Measurements from ENCODE around the gene SOWAHA. TPM values are rescaled to one million over a fixed set of nuclear protein-coding genes. Genes with fewer than 3 reads are reported as not detected.

SOWAHA gene
- total RNA-seq, 1 experiment from 2014 or later: 0.20 TPM

DNA sequence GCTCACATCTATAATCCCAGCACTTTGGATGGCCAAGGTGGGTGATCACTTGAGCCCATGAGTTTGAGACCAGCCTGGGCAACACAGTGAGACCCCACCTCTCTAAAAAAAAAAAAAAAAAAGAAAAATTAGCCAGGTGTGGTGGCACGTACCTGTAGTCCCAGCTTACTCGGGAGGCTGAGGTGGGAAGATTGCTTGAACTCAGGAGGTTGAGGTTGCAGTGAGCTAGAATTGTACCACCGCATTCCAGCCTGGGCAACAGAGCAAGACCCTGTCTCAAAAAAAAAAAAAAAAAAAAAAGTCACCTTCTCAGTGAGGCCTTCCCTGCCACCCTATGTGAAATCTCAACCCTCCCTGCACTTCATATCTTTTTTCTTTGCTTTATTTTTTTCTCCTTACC is 22.1 kb upstream of the SOWAHA start:
- DNase-seq: no peak
- peaks cover 11 to 15% of the 10 kb centered on the region in 2 experiments for H3K4me1 Mint-ChIP-seq
- no peaks in the 10 kb centered on the region for H3K9me3 ChIP-seq (ENCODE audit: control insufficient read depth, low read depth, low read length)
- no peak for TF ChIP-seq CTCF (conservative IDR thresholded peaks at IDR 0.05)
- no peaks in the 10 kb centered on the region for H3K79me1 ChIP-seq (ENCODE audit: insufficient read depth, low read depth, low read length, poor library complexity, severe bottlenecking)
- H3K4me2 ChIP-seq (ENCODE audit: insufficient read depth, insufficient read length, low read length): no peak overlapping the region
- no CpG with 5 or more reads among the region's 3 CpGs for WGBS (ENCODE audit: extremely low coverage, insufficient read length, low lambda C conversion rate)
- no peak overlapping the region for H2BK120ac ChIP-seq (ENCODE audit: low read depth, low read length, poor library complexity, severe bottlenecking)
- H3K27ac Mint-ChIP-seq: no peak overlapping the region
- H4K20me1 ChIP-seq (ENCODE audit: control insufficient read depth, insufficient read depth, insufficient read length): no peaks in the 10 kb centered on the region
- H3K27ac ChIP-seq (ENCODE audit: insufficient read length, low read depth, low read length): no peak overlapping the region
- H3K79me2 ChIP-seq (ENCODE audit: insufficient read depth, low read length): no peaks in the 10 kb centered on the region
- no peak overlapping the region for H3K56ac ChIP-seq (ENCODE audit: insufficient read length, low read depth, low read length)
- no peaks in the 10 kb centered on the region; a peak in 1 of 7 replicates for H3K36me3 Mint-ChIP-seq (ENCODE audit: insufficient read depth in 1 of 3, low read depth in 3 of 3)
- H4K91ac ChIP-seq (ENCODE audit: insufficient read length, low read depth, low read length): no peak overlapping the region
- H3K23me2 ChIP-seq (ENCODE audit: insufficient read length, low read depth, low read length, poor library complexity, severe bottlenecking): no peaks in the 10 kb centered on the region
- no peak overlapping the region for H3K18ac ChIP-seq (ENCODE audit: insufficient read length, low read depth, low read length)
- H2BK5ac ChIP-seq (ENCODE audit: insufficient read length, low read length): no peak overlapping the region
- H3K4ac ChIP-seq (ENCODE audit: low read depth, low read length): no peak overlapping the region
- H3K27me3 Mint-ChIP-seq (ENCODE audit: low read depth): peaks cover 17% of the 10 kb centered on the region
- H2AK5ac ChIP-seq (ENCODE audit: insufficient read length, low read length): no peak overlapping the region
- no peaks in the 10 kb centered on the region for H3K27me3 ChIP-seq (ENCODE audit: insufficient read depth, low read length)
- H4K8ac ChIP-seq (replicated peaks; ENCODE audit: insufficient read length, low read depth, low read length): no peak overlapping the region
- no peaks in the 10 kb centered on the region for H3K4me1 ChIP-seq (ENCODE audit: insufficient read depth, low read length)
- H3K23ac ChIP-seq (ENCODE audit: insufficient read length, low read depth, low read length): no peak overlapping the region
- no peak overlapping the region for H2BK20ac ChIP-seq (ENCODE audit: low read depth, low read length, poor library complexity, severe bottlenecking)
- H3K9ac ChIP-seq (ENCODE audit: extremely low read depth, insufficient read length, low read length): no peak overlapping the region
- no peak overlapping the region for H3T11ph ChIP-seq (ENCODE audit: low read length)
- no peak overlapping the region for H2BK12ac ChIP-seq (ENCODE audit: insufficient read length, low read depth, low read length)
- no peak overlapping the region for H3K4me3 Mint-ChIP-seq
- H2AFZ ChIP-seq (ENCODE audit: low read length): no peak overlapping the region
- H3K14ac ChIP-seq (ENCODE audit: insufficient read depth, low read length): no peak overlapping the region
- H2BK15ac ChIP-seq (ENCODE audit: low read depth, low read length): no peak overlapping the region
- H4K5ac ChIP-seq (ENCODE audit: insufficient read length, low read depth, low read length): no peak overlapping the region
- H3K9me3 Mint-ChIP-seq: no peaks in the 10 kb centered on the region
